GF-D8 (cell line): ENCODE data around the gene PDCD1.
"Not testable (repeated sequence)": the region's sequence is repeated elsewhere in the genome, so short reads cannot be mapped to it uniquely, and the experiment has no call there.

Experiments
- DNase-seq: peaks from one replicate; lab custom pipeline; 2025; lab: John Stamatoyannopoulos, UW

Gene PDCD1

DNA sequence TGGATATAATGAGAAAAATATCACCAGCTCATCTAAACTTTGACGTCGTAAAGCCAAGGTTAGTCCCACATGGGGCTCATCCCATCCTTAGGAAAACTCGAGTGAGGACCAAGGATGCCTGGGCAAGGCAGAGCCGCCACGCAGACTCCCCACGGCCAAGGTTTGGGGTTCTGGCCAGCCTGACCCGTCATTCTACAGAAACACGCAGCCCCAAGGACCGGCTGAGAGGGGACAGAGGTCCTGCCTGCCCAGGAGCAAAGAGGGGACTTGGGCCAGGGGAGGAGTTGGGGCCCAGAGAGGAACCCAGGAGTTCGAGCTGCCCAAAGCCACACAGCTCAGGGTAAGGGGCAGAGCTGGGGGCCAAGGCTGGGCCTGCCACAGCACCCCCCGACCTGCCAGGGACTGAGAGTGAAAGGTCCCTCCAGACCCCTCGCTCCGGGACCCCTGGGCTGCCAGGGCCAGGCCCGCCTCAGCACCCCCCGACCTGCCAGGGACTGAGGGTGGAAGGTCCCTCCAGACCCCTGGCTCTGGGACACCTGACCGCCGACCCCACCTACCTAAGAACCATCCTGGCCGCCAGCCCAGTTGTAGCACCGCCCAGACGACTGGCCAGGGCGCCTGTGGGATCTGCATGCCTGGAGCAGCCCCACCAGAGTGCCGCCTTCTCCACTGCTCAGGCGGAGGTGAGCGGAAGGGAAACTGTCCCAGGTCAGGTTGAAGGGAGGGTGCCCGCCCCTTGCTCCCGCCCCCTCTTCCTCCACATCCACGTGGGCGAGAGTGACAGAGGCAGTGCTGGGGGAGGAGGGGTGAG is at the start of gene PDCD1:
TSS of gene PDCD1 (minus strand) at position 689 of the 811 bp plus-strand sequence. CDS start at position 633, 56 bp downstream.
- no peak for DNase-seq

DNA sequence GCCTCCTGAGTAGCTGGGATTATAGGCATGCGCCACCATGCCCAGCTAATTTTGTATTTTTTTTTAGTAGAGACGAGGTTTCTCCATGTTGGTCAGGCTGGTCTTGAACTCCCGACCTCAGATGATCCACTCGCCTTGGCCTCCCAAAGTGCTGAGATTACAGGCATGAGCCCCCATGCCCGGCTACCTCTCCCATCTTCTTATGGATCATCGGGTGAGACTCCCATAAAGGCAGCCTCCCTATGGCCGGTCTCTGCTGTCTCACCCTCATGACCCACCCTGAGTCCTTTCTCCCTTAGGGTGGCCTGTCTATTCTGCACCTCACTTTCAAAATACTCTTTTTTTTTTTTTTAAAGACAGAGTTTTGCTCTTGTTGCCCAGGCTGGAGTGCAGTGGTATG is 49.1 kb upstream of the PDCD1 start:
- not testable (repeated sequence) for DNase-seq

DNA sequence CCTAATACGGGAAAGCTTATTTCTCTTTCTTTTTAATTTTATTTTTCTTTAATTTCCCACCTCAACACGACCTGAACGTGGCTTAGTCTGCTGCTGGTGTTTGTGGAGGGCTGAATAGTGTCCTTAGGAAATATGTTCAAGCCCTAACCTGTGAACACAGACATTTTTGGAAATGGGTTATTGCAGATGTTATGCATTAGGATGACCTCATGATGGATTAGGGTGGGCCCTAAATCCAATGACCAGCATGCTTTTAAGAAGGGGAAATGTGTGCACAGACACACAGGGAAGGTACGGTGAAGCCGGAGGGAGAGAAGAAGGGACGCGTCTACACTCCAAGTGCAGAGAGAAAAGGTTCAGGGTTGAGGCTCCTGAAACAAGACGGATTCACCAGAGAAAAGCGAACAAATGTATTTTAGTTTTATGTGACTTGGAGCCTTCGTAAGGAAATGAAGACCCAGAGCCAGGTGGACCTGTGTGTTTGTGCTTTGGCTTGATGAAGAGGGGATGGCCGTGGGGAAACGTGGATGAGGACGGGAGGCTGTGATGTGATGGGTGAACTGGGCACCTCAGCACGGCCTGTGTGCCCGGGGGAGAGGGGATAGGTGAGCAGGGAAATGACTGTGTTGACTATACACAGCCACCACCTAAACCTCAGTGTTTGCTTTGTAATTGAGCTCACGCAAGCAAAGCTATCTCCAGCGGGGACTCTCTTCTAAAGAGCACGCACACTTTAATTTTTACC is 48.3 kb upstream of the PDCD1 start:
- DNase-seq: no peak

DNA sequence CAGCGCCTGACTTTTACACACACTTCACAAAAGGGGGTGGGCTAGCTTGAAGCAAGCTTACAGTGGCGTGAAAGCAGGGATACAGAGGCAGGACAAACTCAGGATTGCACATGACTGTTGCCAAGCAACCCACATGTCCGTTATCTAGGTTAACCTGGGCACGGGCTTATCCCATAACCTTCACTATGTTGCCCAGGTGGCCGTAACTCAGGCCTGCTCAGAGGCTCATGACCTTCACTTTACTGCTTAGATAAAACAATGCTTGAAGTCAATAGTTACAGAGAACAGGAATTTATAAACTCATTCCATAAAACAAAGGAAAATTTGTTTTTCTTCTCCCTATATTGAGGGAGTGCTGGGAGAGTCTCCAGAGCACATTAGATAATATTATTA is 47.7 kb upstream of the PDCD1 start:
- not testable (repeated sequence) for DNase-seq

DNA sequence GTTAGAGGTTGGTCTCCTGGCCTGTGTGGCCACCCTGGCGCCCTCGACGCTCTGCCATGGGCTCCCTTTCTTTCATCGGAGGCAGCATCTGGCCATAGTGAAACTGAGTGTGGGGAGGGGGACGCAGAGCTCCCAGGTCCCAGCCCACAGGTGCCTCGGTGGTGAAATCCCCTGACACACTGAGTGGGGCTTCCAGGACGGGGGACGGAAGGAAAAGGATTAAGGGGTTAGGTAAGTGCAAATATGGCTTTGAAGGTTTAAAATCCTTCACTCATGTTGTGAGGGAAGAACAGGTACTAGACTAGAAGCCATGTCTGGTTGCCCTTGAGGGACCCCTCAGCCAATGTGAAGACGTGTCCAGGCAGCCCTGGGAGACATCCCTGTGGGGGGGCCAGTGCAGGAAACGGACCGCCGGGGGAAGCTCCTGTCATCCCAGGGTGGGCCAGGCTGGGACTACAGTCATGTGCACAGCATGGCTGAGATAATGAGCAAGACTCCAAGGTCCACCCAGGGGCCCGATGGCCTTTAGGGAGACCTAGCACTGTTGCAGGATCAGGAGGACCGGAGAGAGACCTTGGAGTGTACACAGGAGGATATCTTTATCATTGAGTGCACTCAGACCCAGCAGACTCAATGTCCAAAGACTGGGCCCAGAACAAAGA is 47.2 kb upstream of the PDCD1 start:
- no peak for DNase-seq

DNA sequence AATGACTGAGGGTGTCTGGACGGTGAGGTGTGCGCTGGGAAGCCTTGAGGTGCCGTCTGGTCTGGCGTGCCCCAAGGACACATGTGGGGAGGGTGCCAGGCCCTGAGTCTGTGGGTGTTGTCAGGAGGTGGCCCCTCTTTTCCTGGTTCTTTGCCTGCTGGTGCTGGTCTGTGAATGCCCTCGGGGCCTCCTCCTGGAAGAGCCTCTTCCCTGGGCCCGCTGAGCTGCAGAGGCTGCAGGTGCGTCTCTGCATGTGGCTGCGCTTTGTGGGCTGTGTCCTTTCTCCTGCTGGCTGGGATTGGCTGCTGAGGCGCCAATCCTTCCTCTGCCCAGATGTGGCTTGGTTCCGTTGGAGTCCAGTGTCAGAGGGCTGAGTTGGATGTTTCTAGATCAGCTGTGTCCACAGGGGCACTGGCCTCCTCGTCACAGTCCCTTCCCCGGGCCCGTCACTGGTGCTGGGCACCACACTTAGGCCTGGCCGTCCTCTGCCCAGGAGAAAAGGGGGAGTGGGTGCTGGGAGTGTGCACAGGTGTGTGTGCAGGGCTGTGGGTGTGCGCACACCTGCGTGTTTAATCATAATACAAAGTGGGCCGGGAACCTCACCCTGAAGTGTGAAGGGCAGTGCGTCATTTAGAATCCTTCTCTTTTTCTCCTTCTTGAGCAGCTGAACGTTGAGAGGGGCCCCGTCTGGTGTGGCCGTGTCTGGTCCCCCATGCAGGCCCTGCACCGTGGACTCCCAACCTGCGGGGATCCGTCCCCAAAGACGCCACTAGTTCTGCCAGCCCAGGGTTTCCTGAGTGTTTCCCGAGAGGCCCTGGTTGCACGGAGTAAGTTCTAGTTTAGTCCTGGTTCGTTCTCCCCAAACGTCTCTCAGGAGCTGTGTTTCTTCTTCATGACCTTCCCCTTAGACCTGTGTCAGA is 46.4 kb upstream of the PDCD1 start:
- no peak for DNase-seq

DNA sequence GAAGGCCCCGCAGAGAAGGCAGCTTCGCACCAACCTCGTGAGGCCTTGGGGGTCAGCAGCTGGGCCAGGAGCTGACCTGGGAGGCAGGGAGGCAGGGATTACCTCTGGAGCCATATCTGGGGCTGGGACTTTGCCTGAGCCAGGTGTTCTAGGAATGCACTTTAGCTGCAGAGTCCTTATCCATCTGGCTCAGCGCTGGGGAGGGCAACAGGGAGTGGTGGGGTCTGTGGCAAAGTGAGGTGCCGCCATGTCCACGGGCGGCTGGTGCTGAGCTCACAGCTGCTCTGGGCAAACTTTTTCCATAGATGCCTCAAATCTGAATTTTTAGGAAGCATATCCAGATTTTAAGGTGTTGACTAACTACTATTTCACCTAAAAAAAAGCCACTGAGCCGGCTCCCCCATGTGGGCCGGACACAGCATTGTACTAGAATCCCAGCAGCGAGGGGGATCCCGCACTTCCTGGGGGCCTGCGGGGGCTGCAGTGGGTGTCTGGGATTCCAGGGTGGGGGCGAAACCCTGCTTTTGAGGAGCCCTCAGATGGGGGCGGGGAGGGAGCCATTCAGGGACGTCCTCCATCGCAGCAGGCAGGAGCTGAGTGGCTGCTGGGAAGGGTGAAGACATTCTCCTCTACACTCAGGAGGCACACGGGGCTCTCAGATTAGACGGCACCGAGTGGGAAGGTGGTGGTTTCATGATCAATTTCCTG is 45.5 kb upstream of the PDCD1 start:
- no peak for DNase-seq

DNA sequence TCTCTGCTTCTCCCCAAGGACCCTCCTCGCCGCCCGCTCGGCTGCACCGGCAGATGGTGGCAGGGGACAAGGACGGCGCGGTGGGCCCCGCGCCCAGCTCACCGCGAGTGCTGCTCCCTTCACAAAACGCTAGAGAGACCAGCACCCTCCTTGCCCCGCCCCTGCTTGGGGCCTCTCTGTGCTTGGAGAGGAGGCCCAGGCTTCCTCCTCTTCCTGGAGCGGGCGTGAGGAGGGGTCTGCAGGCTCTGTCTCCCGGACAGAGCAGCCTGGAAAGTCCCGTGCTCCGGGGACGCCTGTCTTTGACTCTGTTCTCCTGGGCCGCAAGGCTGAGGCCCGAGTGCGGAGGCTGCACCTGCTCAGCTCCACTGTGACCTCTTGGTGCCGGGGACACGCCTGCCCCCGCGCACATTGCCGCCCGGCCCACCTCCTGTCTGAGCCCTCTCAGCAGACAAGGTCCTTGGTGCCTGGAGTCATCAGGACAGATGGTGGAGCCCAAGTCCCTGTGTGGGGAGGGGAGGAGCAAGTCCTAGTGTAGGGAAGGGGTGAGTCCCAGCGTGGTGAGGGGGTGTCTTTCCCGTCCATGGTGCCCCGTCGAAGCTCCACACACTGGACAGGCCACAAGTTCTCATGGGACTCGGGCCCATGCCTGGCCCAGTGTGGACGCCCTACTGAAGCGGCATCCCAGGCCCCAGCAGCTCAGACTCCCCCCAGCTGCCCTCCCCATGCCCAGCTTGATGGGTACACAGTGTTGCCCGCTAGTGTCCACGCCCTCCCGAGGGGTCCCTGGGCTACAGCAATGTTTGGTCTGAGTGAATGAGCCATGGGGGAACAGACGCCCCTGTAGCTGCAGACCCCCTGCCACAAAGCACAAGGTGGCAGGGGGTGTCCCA is 44.7 kb upstream of the PDCD1 start:
- no peak for DNase-seq

DNA sequence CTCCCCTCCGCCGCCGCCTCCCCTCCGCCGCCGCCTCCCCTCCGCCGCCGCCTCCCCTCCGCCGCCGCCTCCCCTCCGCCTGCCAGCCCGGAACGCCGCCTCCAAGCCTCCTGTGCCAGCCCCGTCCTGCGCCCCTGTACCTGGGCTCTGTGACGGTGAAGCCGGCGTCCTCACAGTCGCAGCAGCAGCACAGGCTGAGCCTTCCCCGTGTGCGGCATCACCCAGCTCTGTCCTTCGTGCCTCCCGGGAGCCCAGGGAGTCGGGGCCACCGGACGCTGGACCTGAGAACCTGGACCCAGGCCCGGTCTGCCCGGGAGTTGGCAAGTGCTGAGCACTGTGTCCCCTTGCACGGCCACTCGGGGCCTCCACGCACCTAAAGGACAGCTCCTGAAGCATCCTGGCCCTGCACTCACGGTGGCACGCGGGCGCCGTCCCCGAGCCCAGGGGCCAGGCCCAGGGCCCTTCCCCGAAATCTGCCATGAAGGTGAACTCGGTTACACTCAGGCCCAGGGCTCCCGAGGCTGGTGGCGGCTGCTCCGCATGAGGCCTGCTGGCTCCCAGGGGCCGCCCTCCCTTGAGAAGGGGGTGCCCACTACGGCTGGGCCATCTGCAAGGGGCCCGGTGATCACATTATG is 43.8 kb upstream of the PDCD1 start:
- no peak for DNase-seq

DNA sequence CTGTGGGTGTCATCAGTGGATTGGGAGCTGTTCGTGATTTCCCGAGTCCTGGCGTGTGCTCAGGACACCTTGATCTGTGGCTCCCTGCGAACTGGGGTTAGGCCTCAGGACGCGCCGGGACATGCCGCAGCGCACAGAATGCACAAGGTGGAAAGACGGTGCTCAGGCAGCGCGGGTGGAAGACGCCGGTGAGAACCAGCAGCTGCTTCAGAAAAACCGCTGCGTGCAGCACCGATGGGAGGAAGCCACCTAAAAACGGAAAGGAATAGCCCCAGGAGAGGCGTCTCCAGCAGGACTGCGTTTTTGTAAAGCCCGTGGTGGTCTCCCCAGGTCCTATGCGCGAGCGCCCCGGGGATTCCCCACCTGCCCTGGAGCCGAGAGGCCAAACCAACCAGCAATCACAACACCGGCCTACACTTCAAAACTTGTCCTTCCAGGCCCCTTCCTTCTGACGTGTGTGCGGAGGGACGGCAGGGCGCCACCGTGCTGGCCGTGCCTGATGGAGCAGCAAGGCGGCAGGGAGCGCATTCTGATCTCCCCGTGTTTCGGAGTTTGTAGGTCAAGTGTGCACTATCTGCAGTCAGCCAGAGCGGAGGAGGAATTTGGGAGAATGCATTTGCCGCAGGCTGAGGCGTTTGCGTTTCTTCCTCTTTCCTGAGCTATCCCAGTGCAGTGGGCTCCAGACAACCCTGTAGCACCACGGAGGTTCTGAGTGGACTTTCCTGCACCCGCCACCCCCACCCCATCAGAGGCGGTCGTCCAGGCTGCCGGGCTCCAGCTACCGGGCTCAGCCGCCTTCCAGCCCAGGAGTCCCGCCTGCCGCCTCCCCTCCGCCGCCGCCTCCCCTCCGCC is 43.0 kb upstream of the PDCD1 start:
- no peak for DNase-seq

DNA sequence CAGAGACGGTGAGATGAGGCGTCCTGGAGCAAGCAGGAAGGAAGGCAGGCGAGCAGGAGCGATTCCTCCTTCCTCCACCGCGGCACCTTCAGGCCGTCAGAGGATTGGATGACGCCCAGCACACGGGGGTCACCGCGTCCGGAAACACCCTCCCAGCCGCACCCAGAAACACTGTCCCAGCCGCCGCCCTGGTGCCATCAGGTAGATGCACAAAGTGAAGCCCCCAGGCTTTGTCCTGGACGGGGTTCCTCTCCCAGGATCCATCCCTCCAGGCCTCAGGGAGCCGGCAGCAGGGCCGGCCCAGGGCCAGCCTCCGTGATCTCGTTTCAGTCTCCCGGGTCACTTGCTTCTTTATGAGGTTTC is 42.3 kb upstream of the PDCD1 start:
- DNase-seq: no peak

DNA sequence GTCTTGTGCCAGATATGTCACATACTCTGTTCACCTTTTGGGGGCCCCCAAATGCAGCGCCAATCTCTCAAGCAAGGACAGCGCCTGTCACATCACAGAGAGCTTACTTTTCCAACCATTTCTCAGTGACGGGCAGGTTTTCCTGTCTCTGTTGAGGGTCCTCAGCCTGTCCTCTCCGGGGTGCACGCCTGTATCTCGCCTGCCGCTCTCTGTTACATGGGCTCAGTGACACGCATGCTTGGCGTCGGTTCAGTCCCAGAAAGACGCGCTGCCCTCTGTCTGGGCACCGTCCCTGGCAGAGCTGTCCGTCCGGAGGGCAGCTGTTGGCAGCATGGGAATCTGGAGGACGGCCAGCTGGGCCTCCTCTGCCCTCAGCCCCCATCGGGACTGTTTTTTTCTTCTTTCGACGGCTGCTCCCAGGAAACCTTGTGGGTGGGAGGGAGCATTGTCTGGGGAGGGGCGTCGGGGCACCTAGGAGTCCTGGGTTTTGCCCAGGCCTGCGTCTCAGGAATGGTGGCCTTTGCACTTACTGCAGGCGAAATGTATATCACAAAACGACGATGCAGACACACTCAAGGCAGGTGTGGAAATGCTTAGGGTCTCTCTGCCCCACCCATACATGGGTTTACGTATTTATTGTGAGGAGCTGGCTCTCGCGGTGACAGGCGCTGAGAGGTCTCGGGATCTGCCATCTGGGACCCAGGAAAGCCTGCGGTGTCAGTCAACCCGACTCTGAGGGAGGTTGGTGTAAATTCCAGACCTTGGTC is 41.7 kb upstream of the PDCD1 start:
- DNase-seq: no peak

DNA sequence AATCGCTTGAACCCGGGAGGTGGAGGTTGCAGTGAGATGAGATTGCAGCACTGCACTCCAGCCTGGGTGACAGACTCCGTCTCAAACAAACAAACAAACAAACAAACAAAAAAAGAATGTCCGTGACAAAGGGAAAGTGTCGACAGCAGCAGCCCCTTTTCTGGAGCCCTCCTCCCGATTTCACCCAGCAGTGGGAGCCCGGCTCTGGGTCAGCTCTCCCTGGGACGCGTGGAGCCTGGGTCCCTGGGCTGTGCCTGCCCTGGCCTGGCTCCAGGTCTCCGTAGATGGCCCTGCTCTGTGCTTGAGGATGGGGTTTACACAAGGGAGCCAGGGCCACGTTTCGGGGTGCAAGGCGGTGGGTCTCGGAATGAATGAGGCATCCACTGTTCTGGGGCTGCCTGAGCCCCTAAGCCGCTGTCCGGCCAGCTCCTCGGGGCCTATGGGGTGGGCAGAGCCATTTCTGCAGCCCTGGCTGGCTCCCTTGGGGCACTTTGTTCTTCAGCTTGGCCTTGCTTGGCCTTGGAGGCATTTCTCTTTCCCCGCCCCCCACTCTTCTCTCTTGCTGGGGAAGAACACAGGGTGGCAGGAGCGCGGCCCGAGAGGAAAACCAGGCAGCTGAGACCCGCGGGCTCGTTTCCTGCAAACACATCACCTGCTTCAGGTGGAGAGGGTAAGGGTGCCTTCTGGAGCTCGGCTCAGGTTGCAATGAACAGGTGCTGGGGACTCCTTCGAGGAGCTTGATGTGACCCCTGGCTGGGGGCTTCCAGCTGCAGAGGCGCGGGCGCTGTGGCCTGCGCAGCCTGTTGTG is 40.0 kb upstream of the PDCD1 start:
- DNase-seq: no peak

DNA sequence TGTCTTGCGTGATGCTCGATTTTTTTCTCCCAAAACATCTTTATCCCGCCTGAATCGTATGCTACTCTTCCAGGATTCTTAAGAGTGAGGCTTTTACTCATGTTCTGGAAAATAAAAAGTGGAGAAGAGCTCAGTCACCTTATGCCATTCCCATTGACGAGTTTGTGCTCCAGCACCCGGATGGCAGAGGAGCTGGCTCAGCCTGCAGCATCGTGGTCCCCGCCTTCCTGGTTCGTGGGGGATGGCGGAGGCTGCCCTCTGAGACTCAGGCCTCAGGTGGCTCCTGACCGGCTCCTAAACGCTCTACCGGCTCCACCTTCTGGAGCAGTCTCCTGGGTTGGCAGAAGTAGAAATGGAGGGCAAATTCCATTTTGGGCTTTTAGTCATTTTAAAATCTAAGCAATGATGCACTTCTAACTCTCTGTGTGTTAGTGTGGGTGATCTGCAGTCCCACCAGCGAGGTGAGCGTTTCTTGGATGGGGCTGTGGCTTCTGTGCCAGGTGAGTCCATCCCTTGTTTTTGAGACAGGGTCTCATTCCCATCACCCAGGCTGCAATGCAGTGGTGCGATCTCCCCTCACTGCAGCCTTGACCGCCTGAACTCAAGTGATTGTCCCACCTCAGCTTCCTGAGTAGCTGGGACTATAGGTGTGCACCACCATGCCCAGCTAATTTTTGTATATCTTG is 38.7 kb upstream of the PDCD1 start:
- DNase-seq: no peak

DNA sequence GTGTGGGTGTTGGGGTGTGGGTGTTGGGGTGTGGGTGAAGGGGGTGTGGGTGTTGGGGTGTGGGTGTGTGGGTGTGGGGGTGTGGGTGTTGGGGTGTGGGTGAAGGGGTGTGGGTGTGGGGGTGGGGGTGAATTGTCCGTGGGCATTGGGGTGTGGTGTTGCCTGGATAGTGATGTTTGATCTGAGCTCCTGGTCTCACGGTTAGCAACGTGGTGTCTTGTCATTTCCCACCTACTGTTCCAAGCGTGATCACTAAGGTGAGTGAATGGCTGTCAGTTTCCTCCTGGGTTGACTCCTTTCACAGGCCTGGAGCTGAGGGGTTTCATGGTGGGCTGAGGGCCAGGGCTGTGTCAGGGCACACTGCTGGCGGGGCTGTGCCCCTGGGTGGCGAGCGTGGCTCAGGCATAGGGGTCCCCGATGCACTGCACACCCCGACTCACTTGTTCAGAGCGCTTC is 38.1 kb upstream of the PDCD1 start:
- DNase-seq: no peak
